ENCODE data around the gene EVI5L.

Gene EVI5L

DNA sequence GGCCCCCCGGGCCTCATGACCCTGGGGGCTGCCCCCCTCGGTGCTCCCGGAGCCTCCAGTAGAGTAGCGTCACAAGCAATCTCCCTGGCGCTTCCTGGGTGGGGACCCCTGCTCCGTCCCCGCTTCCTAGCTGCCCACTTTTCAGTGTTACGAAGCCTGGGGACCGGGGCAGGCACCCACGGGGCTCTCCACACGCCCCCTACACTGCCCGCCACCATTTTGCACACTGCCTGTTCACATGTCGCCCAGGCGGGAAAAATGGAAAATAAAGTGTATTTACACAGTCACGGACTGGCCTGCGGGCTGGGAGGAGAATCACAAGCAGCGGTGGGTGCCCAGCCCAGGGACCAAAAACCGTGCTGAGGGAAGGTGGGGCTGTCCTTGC, 34.7 kb downstream of the EVI5L start:
- Histone ChIP-seq H3K27ac (ENCODE audit: poor library complexity, severe bottlenecking) (no peak overlapping the region), H3K4me3 (ENCODE audit: severe bottlenecking) (no peak overlapping the region), H3K9me3 (ENCODE audit: severe bottlenecking) (no peaks in the 10 kb centered on the region), H3K4me1 (ENCODE audit: insufficient read depth, poor library complexity, severe bottlenecking) (no peaks in the 10 kb centered on the region), H3K36me3 (ENCODE audit: low read depth) (no peaks in the 10 kb centered on the region), H3K27me3 (ENCODE audit: insufficient read depth, poor library complexity, severe bottlenecking) (no peaks in the 10 kb centered on the region)
- TF ChIP-seq, protein P1, sequence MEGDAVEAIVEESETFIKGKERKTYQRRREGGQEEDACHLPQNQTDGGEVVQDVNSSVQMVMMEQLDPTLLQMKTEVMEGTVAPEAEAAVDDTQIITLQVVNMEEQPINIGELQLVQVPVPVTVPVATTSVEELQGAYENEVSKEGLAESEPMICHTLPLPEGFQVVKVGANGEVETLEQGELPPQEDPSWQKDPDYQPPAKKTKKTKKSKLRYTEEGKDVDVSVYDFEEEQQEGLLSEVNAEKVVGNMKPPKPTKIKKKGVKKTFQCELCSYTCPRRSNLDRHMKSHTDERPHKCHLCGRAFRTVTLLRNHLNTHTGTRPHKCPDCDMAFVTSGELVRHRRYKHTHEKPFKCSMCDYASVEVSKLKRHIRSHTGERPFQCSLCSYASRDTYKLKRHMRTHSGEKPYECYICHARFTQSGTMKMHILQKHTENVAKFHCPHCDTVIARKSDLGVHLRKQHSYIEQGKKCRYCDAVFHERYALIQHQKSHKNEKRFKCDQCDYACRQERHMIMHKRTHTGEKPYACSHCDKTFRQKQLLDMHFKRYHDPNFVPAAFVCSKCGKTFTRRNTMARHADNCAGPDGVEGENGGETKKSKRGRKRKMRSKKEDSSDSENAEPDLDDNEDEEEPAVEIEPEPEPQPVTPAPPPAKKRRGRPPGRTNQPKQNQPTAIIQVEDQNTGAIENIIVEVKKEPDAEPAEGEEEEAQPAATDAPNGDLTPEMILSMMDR (IDR thresholded peaks at IDR 0.05; ENCODE audit: poor library complexity, severe bottlenecking), result no peak
- ATAC-seq (ENCODE audit: low read depth) (no peak), DNase-seq (ENCODE audit: low spot score) (no peak)

DNA sequence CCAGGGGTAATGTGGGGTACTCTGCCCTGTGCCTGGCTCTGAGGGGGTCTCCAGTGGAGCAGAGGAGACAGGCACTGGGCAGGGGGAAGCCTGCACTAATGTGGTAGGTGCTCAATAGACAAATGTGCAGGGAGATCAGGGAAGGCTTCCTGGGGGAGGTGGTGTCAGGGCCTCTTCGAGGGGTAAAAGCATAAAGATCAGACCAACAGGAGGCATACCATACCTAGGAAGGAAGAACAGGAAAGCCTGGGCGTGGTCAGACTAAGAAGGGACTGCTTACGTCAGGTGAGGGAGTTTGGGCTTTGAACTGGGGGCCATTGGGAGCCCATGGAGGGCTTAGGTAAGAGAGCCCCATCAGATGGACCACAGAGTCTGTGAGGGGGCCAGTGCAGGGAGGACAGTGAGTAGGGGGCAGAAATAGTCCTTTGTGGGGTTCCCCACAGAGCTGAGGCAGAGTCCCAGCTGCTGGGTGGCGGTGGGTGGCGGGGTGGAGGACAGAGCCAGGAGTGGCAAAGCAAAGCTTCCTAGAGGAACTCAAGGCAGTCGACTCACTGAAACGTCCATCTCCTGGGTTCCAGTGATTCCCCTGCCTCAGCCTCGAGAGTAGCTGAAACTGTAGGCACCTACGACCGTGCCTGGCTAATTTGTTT, 35.4 kb downstream of the EVI5L start:
- no peaks in the 10 kb centered on the region for H3K4me1 ChIP-seq (ENCODE audit: insufficient read depth, poor library complexity, severe bottlenecking)
- TF ChIP-seq, protein P1 (IDR thresholded peaks at IDR 0.05; ENCODE audit: poor library complexity, severe bottlenecking), result no peak

DNA sequence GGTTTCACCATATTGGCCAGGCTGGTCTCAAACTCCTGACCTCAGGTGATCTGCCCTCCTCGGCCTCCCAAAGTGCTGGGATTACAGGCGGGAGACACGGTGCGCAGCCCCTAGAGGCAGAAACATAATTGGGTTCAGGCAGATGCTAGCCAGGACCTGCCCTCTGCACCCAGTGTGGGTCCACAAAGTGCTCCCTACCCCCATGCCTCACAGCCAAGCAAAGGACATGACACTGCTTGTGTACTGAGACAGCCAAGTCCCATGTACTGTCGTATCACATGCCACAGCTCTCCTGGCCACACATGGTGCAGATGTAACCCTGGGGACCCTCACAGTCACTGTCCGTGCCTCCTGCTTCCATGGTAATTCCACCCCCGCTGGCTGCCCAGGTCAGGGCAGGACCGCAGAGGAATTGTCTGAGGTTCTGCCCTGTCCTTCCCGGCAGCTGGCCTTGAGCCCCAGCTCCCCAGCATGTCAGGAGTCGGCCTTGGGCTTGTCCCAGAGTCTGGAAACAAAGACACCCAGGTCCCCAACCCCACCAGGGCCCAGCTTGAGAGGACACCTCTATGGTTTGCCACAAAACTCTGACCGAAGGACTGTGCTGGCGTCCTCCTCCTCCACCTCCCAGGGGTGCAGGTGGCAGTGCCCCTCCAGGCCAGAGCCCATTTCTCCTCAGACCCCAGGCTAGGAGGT, 36.5 kb downstream of the EVI5L start:
- TF ChIP-seq, protein P1 (IDR thresholded peaks at IDR 0.05; ENCODE audit: poor library complexity, severe bottlenecking), result no peak
- ATAC-seq (ENCODE audit: low read depth) (no peak), DNase-seq (ENCODE audit: low spot score) (peak; percentile 51)
- Histone ChIP-seq H3K9me3 (ENCODE audit: severe bottlenecking) (no peaks in the 10 kb centered on the region), H3K4me3 (ENCODE audit: severe bottlenecking) (no peak overlapping the region), H3K27me3 (ENCODE audit: insufficient read depth, poor library complexity, severe bottlenecking) (no peaks in the 10 kb centered on the region), H3K27ac (ENCODE audit: poor library complexity, severe bottlenecking) (no peak overlapping the region), H3K4me1 (ENCODE audit: insufficient read depth, poor library complexity, severe bottlenecking) (peaks cover 3% of the 10 kb centered on the region), H3K36me3 (ENCODE audit: low read depth) (no peaks in the 10 kb centered on the region)

More for the DNA sequence above, 35.4 kb downstream of the EVI5L start:
- ATAC-seq (ENCODE audit: low read depth) (no peak), DNase-seq (ENCODE audit: low spot score) (no peak)
- Histone ChIP-seq H3K36me3 (ENCODE audit: low read depth) (no peaks in the 10 kb centered on the region), H3K9me3 (ENCODE audit: severe bottlenecking) (no peaks in the 10 kb centered on the region), H3K4me3 (ENCODE audit: severe bottlenecking) (no peak overlapping the region), H3K27ac (ENCODE audit: poor library complexity, severe bottlenecking) (no peak overlapping the region), H3K27me3 (ENCODE audit: insufficient read depth, poor library complexity, severe bottlenecking) (no peaks in the 10 kb centered on the region)

DNA sequence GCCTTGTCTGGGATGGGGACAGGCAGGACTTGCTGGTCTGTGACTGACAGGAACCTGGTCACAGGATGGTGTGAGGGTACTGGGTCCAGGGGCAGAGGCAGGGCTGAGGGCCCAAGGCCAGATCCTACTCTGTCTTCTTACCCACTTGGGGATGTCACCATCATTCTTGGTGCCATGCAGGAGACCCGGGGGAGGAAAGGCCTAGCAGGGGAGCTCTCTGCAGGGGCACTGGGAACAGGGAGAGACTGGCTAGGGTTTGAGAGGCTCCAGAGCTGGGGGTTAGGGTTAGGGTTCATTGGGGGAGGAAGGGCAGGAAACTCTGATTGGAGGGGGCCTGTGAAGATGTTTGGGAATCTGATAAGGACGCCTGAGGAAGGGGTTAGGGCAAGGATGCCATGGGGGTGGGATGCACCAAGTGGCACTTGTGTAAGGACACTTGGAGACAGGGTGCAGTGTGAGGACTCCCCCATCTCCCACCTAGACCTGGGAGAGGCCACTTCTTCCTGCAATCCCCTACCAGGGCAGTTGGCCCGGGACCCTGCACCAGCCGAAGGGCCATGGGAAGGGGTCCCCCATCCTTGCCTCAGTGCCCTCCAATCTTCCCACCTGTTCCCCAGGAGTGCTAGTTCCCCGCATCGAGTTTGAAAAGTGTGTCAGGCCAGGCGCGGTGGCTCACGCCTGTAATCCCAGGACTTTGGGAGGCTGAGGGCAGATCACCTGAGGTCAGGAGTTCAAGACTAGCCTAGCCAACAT, 37.2 kb downstream of the EVI5L start:
- DNase-seq (ENCODE audit: low spot score) (no peak), ATAC-seq (ENCODE audit: low read depth) (no peak)
- Histone ChIP-seq H3K4me1 (ENCODE audit: insufficient read depth, poor library complexity, severe bottlenecking) (peaks cover 3% of the 10 kb centered on the region), H3K4me3 (ENCODE audit: severe bottlenecking) (no peak overlapping the region), H3K36me3 (ENCODE audit: low read depth) (no peaks in the 10 kb centered on the region), H3K27me3 (ENCODE audit: insufficient read depth, poor library complexity, severe bottlenecking) (no peaks in the 10 kb centered on the region), H3K27ac (ENCODE audit: poor library complexity, severe bottlenecking) (no peak overlapping the region), H3K9me3 (ENCODE audit: severe bottlenecking) (no peaks in the 10 kb centered on the region)
- TF ChIP-seq, protein P1 (IDR thresholded peaks at IDR 0.05; ENCODE audit: poor library complexity, severe bottlenecking), result no peak
